HG03520 (cell line): ENCODE data around the gene TMA7B.
"Not testable (repeated sequence)": the region's sequence is repeated elsewhere in the genome, so short reads cannot be mapped to it uniquely, and the experiment has no call there.

Experiments
- ATAC-seq: cut with Tn5 transposase; IDR thresholded peaks from one replicate; pipeline ENCODE4 v1.9.1; 2021; ENCODE audit warnings: mild to moderate bottlenecking, moderate library complexity; ENCODE audit not compliant: unreplicated experiment

TMA7B gene

GRCh38 chr22:39951603-39952293, 8.4 kb upstream of the TMA7B start:
- not testable (repeated sequence) for ATAC-seq

DNA sequence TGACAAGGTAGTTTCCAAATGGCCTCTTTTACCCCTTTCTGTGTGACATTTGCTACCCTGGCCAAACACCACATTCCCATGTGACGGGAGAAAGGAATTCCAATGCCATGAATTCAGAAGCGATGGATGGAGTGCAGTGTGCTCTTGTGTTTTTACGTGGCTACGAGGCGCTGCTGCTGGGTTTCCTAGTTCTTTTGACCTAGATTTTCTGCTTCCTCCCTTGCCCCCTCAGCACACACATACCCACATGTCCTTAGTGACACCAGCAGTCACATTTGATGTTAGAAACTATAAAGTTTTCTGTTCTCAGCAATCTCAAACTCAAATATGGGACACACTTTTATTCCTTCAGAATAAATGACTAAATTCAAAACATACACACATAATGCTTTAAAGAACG, 7.8 kb upstream of the TMA7B start:
- no peak for ATAC-seq

DNA sequence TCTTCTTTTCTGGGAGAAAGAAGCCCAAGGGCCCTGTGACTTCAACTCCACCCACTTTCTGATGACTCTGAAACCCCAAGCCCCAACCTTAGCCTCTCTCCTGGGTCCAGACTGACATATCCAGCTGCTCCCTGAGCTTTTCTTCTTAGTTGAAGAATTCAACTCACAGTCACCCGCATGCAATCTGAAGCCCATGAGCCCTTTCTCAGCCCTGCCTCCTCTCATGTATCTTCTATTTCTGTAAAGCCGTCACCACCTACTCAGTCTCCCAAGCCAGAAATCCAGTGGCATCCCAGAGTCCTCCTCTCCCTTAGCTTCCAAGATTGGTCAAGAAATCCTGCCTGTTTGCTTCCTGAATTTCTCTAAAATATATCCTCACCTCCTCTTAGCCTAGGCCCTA, 7.1 kb upstream of the TMA7B start:
- ATAC-seq = no peak

DNA sequence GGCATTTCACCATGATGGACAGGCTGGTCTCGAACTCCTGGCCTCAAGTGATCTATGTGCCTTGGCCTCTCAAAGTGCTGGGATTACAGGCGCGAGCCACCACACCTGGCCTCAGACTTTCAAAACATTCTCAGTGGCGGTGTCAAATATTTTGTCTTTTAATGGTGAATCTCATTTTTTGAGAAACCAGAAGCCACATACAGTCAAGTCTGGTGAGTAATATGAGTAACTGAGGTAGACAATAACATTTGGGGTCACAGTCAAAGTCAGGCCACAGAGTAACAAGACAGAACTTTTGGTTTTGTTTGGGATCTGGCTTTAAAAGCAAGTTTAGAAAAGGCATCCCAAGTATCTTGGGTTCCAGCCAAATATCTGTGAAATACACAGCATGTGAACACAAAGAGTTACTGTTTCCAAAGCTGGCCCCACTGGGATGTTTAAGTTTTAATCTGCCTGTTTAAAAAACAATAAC, 5.6 kb upstream of the TMA7B start:
- no peak for ATAC-seq

DNA sequence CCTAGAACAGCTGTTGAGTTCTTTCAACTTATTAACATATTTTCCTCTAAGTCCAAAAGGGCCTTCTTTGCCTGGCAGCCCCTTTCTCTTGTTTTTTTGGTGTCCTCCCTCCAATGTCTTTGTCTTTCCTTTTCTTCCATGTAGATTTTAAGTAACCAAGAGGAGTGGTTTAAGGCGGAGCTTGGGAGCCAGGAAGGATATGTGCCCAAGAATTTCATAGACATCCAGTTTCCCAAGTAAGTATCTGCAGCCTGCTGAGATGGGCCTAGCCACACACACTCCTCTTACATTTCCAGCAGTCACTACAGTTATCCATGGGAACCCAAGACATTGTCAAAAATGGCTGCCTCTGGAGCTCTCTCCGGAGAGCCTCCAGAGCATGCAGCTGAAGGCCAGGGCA, 4.5 kb upstream of the TMA7B start:
- ATAC-seq = no peak

DNA sequence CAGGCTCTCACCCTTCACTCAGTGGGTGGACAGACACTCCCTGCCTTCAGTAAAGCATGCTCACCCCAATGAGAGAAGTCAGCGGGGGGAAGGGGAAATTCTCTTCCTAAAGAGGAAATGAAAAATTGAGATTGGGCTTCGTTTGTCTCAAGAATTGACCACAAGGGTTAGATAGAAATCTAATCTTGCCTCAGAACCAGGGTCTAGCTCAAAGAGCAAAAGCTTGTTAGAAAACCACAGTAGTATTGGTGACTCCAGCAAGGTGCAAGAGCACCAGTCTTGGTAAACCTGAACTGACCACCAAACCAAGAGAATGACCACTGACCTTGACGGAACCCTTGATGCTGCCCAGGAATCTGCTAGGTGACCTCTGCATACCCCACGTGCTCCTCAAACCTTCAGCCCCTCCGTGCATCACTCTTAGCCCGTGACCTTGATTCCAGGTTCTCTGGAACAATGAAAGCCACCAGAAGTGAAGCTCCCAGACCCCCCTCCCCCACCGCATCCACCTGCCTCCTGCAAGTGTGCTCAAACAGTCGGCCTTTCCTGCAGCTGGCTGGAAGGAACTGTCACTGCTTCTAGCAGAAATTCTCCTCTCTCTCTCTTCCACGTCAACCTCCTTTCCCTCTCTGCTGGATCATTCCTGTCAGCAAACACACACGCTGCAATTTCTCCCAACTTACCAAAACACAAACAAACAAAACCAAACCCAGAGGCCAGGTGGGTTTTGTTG, 3.1 kb upstream of the TMA7B start:
- ATAC-seq = no peak

DNA sequence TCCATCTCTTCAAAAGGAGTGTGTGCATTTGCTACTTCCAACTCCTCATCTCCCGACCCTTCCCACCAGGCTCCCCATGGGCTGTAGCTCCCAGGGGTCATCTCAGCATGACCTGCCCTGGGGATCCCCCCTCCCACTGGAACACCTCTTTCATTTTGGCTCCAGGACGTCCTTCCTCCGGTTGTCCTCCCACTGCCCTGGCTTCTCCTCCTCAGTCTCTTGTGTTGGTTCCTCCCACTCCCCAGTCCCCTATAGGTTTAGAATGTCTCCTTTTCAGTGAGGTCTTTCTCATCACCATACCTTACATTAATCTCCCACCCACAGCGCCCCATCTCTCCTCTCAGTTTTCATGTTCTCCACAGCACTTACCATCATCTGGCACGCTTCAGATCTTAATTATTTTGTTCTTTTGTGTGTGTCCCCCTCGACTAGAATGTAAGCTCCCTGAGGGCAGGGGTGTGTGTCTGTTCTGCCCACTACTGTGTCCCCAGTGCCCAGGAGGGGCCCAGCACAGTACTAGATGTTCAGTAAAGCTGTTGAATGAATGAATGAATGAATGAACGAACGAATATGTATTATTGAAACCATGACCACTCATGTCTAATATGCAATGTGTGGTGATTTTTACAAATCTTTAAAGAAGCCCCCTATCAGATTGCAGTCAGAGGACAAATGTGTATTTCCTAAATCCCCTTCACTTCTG, 2.0 kb upstream of the TMA7B start:
- no peak for ATAC-seq

DNA sequence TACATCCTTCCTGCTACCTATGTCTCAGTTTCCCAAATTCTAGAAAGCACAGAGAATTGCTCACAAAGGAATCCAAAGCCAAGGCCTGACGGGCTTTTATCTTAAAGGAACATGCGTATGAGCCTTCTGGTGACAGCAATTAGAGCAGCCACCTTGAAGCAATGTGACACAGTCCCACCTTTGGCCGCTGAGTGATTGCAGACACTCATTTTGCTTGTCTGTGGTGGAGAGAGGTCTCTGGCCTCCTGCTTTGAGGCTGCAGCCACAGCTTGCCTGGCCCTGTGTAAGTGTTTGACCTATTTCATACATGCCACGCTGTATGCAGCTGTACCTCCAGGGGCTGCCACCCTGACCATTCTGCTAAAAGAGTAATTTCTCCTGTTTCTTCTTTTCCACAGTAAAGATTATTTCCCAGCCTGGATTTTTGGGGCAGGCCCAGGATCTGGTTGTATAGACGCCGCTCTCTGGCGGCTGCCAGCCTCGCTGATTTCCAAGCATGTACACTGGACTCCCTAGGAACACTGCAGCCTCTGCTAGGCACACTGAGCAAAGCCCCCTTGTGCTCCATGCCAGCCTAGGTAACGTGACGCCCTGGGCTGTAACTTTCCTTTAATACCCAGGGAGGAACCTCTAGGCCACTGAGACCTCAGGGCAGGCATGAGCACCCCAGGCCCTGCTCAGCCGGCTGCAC, 1.1 kb upstream of the TMA7B start:
- ATAC-seq = no peak

DNA sequence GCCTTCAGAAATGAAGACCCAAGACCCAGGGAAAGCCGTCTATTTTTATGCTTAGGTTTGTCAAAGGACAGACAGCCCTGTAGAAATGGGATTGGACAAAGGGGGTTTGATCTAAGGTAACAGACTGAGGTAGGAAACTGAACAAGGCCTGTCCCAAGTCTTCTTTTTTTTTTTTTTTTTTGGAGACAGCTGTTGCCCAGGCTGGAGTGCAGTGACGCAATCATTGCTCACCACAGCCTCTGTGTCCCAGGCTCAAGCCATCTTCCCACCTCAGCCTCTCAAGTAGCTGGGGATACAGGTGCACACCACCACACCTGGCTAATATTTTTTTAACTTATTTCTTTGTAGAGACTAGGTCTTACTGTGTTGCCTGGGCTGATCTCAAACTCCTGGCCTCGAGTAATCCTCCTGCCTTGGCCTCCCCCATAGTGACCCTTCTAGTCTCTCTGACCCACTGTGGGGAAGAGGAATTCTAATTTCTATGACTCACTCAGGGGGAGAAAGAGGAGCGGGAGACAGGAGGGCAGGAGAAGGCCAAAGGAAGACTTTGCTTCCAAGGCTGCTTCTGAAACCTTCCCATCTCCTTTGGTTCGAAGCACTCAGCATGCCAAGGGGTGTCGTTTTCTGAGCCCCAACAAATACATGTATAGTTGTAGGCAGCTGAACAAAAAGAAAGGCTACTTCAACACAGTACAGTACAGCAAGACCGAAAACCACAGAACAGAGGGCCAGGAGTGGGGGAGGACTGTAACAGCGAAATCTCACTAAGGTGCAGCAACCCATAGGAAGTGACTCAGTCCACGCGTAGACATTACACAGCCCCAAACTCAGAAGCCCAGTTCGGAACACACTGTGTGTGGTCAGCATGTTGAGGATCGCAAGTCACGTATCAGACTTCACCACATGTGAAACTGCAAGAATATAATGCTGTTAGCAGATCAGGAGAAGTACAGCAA, 872 bp downstream of the TMA7B start:
- ATAC-seq = peak; percentile 83

GRCh38 chr22:39962071-39962470, 1.9 kb downstream of the TMA7B start:
- ATAC-seq = no peak

- ATAC-seq = no peak
Measured at GRCh38 chr22:39965748-39966147, 5.6 kb downstream of the TMA7B start.

DNA sequence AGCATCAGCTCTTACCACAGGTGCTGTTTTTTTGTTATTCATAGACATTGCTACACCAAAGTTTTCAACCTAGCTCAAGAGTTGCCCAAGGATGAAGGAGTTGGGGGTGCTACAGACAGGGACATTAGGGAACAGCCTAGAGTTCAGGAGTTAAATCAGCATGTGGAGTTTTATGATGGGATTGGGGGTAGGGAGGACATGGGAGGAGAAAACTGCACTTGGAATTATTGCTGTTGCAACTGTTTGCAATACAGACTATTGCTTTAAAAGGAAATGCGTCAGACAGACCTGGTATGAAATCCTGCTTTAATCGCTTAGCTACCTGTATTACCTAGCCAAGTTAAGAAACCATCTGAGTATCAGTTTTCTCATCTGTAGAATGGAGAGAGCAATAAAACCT, 6.3 kb downstream of the TMA7B start:
- no peak for ATAC-seq

GRCh38 chr22:39967103-39967829, 7.1 kb downstream of the TMA7B start:
- ATAC-seq = no peak

DNA sequence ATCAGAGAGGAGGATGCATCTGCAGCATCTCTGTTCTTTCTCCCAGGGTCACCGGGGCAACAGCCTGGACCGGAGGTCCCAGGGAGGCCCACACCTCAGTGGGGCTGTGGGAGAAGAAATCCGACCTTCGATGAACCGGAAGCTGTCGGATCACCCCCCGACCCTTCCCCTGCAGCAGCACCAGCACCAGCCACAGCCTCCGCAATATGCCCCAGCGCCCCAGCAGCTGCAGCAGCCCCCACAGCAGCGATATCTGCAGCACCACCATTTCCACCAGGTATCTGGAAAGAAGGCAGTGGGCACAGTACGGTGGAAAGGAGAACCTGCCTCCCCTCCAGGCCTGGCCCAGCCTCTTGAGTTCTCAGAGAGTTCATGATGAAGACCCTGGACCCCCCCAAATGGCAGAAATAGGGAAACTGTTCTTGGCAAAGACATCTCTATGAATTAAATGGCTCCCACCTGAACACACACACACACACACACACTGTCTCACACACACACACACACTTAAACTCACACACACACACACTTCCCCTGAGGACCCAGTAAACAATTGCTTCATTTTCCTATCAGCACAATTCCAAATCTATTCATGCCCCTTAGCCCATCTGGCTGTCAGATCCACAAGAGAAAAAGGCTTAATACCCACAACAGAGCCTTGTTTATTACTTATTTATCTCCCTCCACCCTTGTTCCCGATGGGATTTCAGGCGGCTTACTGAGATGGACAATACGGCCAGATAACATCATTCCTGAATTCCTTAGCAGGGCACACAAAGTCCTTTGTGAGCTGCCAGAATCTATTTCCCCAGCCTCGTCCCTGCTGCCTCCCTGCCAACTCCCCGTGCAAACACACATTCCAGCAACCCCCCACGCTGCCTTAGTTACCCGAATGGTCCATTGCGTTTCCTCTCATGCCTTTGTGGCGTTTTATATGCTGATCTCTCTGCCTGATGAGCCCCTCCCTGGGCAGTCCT, 8.1 kb downstream of the TMA7B start:
- no peak for ATAC-seq

- no peak for ATAC-seq
Measured at GRCh38 chr22:39970742-39971141, 10.5 kb downstream of the TMA7B start.

- no peak for ATAC-seq
Measured at GRCh38 chr22:39972641-39973040, 12.4 kb downstream of the TMA7B start.

GRCh38 chr22:39973656-39974055, 13.5 kb downstream of the TMA7B start:
- no peak for ATAC-seq

DNA sequence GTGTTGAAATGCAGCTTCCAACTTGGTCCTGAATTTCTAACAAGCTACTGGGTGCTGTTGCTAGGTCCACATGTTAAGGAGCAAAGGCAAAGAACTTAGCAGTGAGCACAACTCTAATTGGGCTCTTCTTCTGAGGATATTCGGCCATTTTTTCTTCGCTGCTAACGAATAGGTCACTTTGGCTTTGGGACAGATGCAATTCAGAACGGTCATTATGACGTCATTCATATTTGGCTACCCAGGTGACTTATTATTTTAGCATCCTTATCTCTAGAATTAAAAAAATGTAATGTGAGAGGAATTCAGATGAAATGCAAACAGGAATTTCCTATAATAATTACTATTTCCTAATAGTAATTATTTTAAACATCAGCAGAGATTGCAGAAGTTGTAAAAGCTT, 13.9 kb downstream of the TMA7B start:
- ATAC-seq = no peak
